PC-9 (cell line): ENCODE results near the gene CDC42EP2.

Source experiments
- CTCF ChIP-seq: fragments of 200-600 bp; sonication (generic); conservative IDR thresholded peaks from 2 replicates; pipeline ENCODE4 v1.6.1; 2017; ENCODE audit warnings: mixed run types, antibody characterized with exemption, mild to moderate bottlenecking, moderate library complexity
- EZH2 ChIP-seq: fragments of 200-600 bp; sonication (generic); IDR thresholded peaks from 2 replicates; pipeline ENCODE4 v1.8.0; 2017; ENCODE audit warnings: antibody characterized with exemption, low read depth

GRCh38 chr11:65298655-65299179 lies 15.9 kb upstream of the CDC42EP2 start:
- TF ChIP-seq CTCF (no peak), EZH2 (no peak)
